HG03097 (cell line): ENCODE measurements around the gene A2ML1.
"Not testable (repeated sequence)": the region's sequence is repeated elsewhere in the genome, so short reads cannot be mapped to it uniquely, and the experiment has no call there.

Experiments used
- ATAC-seq: cut with Tn5 transposase; IDR thresholded peaks from one replicate; pipeline ENCODE4 v1.9.1; 2021; ENCODE audit not compliant: unreplicated experiment, low FRiP score

A2ML1 gene

DNA sequence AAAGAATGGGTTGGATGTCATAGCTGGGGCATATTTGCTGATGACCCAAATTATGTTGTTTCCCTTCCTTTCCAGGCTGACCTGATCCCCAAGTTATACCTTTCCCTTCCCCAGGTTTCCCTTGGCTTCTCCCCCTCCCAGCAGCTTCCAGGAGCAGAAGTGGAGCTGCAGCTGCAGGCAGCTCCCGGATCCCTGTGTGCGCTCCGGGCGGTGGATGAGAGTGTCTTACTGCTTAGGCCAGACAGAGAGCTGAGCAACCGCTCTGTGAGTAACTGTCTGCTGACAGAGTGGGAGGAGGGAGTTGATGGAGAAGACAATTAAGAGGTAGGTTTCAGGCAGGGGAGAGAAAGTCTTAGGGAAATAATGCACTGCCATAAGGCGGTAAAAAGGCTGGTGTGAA lies 25.0 kb downstream of the A2ML1 start:
- ATAC-seq, result no peak

DNA sequence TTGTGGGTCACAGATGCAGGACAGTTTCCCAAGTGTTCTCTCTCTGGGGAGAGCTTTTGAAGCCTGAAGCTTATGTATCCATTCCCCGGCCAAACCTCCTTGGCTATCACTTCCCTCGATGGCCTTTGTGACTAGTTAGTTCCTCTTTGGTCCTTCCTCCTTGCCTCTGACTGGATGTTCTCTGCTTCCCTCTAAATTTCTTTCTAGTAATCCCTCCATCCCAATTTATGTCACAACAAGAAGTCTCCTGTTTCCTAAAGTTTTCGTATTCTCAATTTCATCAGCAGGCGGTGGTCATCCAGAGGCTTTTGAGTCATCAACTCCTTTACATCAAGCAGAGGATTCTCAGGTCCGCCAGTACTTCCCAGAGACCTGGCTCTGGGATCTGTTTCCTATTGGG lies 27.5 kb downstream of the A2ML1 start:
- ATAC-seq, result no peak

DNA sequence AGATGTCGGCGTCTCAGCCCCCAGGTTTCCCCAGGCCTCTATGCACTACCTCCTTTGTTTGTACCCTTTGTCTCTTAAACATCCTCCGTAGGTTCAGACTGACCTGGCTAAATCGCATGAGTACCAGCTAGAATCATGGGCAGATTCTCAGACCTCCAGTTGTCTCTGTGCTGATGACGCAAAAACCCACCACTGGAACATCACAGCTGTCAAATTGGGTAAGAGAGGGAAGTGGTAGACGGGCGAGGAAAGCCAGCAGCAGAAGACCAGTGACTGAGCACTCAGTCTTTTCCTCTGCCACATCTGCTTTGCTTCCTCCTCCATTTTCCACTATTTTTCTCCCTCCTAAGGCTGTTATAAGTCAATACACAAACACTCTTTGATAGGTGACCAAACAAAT lies 29.7 kb downstream of the A2ML1 start:
- no peak for ATAC-seq

DNA sequence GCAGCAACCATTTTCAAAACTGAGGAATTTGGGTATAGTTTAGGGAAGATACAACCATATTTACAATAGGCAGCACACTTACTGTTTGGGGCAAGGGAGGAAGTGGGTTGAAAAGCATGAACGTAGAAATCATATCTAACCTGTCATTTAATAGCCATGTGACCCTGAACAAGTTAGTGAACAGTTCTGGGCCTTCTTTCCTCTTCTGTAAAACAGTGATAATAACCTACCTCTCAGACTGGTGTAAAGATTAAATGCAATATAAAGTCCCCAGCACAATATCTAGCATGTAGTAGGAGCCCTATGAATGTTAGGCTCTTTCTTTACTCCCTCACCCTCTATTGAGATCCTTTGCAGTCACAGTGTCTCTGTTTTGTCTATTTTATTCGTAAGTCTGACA lies 33.5 kb downstream of the A2ML1 start:
- ATAC-seq, result no peak

DNA sequence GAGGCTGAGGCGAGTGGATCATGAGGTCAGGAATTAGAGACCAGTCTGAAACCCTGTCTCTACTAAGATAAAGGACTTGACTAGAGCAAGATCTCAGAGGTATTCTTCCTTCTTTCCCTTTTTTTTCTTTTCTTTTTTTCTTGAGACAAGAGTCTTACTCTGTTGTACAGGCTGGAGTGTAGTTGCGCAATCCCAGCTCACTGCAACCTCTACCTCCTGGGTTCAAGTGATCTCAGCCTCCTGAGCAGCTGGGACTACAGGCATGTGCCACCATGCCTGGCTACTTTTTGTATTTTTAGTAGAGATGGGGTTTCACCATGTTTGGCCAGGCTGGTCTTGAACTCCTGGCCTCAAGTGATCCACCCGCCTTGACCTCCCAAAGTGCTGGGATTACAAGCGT lies 37.0 kb downstream of the A2ML1 start:
- ATAC-seq, result not testable (repeated sequence)

DNA sequence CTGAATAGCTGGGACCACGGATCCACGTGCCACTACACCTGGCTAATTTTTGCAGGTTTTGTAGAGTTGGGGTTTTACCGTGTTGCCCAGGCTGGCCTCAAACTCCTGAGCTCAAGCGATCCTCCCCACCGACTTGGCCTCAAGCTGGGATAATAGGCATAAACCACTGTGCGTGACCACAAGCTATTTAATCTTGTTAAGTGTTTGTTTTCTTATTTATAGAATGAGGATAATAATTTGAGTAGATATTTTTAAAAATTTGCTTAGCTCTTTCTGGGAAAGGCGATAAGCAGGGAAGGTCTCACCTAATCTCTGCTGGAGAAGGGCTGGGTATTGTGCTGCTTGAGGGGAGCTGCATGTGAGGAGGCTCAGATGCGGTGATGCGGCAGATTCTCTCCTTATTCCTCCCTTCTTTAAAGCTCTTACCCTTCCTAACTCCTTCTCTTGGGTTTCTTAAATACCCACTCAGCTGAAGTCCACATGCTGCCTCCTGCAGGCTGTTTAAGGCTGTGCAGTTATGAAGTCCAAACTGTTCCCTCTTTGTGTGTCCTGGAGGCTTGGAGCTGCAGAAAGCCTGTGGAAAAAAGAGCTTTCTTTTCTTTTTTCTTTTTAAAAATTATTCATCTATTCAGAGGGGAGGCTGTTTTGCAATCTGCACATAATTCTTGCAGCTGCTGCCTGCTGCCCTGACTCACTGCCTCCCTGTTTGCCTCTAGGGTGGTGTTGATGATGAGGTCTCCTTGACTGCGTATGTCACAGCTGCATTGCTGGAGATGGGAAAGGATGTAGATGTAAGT lies 37.9 kb downstream of the A2ML1 start:
- no peak for ATAC-seq

DNA sequence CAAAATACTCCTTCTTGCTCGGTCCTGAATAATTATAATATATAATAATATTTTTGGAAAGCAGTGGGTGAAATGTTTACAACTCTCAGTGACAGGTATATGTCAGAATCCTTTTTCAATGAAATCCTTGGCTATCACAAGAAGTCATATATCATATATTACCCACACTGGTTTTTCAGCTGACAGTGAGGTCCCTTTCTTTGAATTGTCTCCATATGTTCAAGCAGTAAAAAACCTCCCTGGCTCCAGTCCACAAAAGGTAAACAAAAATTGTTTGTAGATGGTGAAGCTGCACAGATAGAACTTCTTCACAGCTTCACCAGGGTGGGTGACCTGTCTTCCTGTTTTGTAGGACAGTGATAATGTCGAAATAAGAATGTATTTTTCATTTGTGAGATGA lies 44.0 kb downstream of the A2ML1 start:
- ATAC-seq, result no peak

DNA sequence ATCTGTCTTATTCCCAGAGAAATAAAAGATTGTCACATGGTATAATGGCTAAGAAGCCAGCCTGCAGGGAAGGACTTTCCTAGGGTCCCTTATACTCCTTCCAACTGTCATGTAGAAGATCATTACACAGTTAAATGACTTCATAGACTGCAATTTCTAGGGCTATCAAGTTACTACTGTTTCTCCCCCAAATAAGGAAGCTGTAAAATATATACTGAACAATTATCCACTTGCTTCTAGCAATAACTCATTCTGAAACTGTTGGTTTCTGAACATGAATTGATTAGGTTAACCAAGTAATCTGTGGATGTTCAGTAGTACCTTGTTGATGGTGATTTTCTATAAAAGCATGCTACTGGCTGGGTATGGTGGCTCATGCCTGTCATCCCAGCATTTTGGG lies 44.6 kb downstream of the A2ML1 start:
- ATAC-seq, result no peak

DNA sequence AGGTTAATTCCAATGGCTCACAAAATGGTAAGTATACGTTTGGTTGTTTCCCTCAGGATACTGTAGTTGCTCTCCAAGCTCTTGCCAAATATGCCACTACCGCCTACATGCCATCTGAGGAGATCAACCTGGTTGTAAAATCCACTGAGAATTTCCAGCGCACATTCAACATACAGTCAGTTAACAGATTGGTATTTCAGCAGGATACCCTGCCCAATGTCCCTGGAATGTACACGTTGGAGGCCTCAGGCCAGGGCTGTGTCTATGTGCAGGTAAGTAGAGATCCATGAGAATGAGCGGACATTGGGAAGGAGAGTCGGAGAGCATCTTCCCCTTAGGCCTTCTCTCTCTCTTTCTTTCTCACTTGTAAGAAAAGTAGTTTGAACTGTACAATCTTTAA lies 45.4 kb downstream of the A2ML1 start:
- no peak for ATAC-seq

DNA sequence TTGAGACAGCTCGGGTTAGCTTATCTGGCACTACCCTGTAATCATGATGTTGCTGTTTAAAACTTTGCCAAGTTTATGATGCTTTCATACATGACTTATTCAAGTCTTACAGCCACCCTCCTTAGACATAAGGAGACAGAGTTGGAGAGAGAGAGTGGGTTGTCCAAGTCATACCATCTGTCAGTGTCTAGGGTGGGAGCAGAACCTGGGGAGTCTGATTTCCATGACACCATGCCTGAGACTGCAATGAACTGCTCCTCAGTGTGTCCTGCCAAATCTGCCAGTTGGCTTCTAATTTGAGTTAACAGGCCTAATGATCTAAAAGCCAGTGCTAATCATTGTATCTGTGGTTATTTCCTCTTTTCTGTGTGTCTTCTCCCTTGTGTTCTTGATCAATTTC lies 48.2 kb downstream of the A2ML1 start:
- ATAC-seq, result no peak

DNA sequence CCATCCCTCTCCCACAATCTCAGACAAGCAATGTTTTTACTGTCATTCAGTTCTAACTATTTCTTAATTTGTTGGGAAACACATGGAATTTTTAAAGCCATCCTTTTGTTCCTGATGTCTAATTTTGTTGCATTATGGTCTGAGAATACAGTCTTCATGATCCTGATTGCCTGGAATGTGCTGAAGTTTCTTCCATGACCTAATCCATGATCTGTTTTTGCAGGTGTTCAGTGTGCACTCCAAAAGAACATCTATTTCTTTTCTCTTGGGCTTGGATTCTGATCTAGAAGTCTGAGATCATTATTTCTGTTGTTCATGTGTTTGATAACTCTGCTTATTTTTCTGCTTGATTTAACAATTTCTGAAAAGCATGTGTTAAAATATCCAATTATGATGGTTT lies 48.6 kb downstream of the A2ML1 start:
- ATAC-seq, result no peak

DNA sequence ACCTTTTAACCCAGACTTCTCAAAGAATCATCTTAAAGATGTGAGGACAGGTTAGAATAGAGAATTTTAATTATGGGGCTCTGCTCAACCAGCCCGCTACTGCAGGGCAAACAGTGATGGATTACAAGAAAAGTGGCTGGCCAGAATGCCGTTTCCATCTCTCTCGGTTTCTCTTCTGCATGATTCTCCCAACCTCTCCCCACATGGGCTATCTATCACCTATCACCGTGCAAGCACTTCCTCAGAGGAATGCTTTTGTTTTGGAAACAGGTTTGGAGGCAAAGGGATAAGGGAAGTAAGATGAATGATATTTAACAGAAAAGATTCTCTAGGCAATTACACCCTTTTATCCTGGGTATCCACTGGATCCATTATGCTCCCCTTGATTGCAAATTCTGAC lies 54.5 kb downstream of the A2ML1 start:
- no peak for ATAC-seq

DNA sequence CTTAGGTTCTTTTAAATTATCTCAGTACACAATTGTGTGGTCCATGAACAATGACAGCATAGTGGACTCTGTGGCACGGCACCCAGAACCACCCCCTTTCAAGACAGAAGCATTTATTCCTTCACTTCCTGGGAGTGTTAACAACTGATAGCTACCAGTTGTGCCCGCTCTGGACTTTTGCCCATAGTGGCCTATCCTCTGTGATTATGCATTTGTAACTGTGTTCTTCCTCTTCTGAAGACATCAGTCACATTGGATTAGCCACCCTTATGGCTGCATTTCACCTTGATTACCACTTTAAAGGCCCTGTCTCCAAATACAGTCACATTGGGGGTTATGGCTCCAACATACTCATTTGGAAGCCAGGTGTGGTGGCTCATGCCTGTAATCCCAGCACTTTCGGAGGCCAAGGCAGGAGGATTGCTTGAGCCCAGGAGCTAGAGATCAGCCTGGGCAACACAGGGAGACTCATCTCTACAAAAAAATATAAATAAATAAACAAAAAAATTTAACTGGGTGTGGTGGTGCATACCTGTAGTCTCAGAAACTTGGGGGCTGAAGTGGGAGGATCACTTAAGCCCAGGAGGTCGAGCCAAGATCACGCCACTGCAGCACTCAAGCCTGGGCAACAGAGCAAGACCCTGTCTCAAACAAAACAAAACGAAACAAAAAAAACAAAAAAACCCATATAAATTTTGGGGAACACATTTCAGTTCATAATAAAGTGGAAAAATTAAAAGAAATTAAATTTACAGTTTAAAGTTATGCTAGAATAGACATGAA lies 64.3 kb downstream of the A2ML1 start:
- no peak for ATAC-seq

DNA sequence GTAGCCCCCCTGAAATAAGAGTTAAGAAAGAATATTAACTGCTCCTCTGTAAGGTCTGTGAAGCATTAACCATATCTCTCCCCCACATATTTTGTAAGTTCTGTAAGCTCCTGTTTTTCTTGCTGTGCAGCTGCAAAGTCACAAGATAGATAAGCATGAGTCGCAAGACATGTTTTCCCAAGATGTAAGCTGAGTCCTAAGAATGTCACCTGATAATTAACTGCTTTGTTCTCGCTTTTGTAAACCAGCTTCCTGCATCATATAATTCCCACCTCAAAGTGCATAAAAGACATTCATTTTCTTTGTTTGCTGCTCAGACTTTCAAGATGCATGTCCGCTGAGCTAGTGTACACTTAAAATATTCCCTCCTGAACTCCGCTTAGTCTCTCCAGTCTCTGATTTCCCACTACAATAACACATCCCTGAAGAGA lies 64.9 kb downstream of the A2ML1 start:
- no peak for ATAC-seq

DNA sequence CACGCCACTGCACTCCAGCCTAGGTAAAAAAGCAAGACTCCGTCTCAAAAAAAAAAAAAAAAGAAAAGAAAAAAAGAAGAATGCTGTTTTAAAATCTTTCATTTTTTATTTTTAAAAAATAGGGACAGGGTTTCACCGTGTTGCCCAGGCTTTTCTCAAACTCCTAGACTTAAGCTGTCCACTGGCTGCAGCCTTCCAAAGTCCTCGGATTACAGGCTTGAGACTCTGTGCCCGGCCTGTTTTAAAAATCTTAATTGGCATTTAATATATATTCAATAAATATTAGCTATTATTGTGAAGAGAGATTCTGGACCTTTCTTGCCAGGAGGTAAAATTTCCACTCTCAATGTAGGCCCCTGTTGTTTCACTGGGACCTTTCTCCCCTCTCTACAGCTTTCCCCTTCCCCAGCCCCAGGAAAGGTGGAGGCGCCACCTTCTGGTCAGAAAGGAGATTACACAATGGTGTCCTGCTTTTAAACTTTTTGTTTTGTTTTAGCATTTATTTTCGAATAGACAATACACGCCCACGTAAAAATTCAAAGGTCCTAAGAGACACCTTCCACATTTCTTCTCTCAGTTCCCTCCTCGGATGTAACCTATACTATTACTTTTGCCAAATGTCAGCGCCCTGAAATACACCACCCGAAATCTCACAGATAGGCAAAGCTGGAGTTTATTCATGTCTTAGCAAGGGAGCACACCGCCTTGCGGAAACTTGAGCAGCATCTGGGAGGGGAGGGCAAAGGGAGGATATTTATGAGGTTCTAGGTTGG lies 68.1 kb downstream of the A2ML1 start:
- ATAC-seq, result no peak

DNA sequence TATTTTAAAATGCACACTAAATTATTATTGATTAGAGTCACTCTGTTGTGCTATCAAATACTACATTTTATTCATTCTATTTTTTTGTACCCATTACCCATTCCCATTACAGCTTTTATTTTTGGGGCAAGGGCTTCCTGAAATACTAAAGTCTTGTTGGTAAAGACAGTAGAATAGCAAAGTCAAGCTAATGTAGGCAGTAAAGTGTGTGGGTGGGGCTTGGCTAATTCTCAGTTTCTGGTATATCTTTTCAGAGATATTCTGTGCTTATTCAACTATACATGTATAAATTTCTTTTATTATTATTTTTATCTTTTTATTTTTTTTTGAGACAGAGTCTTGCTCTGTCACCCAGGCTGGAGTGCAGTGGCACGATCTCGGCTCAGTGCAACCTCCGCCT lies 69.6 kb downstream of the A2ML1 start:
- ATAC-seq, result no peak

DNA sequence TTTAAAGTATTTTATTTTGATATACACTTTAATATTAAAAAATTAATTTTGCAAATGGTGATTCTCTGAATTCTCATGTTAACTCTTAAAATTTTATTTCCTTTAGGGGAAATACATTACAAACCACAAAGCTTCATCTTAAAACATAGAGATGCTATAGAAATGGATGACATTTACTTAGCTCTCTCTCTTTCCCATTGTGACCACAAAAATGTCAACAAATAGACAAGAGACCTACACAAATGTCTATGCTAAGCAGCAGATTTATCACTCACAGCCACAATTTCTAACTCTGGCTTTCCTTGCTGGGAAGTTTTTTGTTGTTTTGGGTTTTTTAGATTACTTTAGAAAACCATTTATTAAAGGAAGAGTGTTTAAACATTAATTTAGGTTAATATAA lies 72.0 kb downstream of the A2ML1 start:
- ATAC-seq, result no peak

DNA sequence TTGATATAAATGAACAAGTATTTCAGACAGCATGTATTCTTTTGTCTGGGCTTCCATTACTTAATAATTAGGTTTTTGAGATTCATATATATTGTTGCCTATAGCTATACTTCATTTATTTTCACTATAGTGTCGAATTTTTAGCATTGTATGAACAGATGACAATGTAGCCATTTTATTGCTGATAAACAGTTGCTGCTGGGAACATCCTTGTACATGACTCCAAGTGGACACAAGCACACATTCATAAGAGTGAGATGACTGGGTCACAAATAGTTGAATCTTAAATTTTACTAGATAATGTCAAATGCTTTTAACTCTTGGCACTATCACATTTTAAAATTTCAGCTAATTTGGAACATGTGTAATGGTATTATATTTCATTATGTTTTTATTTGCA lies 72.6 kb downstream of the A2ML1 start:
- no peak for ATAC-seq

DNA sequence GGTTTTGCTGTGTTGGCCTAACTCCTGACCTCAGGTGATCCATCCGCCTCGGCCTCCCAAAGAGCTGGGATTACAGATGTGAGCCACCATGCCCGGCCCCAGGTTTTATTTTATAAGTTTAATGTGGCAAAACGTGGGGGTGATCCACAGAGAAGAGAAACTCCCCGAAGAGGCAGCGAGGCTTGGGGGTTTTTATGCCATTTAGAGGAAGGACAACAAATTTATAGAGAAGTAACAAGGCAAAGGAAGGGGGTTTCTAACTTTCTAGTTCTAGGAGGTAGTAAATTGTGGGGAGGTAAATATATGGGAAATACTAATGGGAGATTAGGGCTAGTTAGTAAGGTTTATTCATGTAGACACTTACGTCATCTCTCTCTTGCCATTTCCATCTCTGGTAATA lies 74.7 kb downstream of the A2ML1 start:
- ATAC-seq, result no peak

DNA sequence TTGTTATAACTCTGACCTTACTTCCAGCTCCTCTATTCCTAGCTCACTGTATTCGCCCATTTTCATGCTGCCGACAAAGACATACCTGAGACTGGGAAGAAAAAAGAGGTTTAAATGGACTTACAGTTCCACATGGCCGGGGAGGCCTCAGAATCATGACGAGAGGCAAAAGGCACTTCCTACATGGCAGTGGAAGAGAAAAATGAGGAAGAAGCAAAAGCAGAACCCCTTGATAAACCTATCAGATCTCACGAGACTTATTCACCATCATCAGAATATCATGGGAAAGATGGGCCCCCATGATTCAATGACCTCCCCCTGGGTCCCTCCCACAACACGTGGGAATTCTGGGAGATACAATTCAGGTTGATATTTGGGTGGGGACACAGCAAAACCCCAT lies 77.4 kb downstream of the A2ML1 start:
- no peak for ATAC-seq

DNA sequence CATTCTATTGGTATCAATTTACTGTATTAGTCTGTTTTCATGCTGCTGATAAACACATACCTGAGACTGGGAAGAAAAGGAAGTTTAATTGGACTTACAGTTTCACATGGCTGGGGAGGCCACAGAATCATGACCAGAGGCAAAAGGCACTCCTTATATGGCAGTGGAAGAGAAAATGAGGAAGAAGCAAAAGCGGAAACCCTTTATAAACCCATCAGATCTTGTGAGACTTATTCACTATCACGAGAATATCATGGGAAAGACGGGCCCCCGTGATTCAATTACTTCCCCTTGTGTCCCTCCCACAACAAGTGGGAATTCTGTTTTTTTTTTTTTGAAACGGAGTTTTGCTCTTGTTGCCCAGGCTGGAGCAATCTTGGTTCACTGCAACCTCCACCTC lies 80.3 kb downstream of the A2ML1 start:
- ATAC-seq, result not testable (repeated sequence)
